HG03045 (cell line): Measurements from ENCODE around the gene SRGAP2B.
A peak's percentile ranks its signal among the peaks of the same experiment; 100 is the strongest.
"Not testable (repeated sequence)": the region's sequence is repeated elsewhere in the genome, so short reads cannot be mapped to it uniquely, and the experiment has no call there.

ENCODE experiments used
- ATAC-seq: cut with Tn5 transposase; IDR thresholded peaks from one replicate; pipeline ENCODE4 v1.9.1; 2021; ENCODE audit warnings: mild to moderate bottlenecking, moderate library complexity; ENCODE audit not compliant: unreplicated experiment

The SRGAP2B gene

GRCh38 chr1:144961604-144962583 lies 133.2 kb downstream of the SRGAP2B start:
- ATAC-seq: not testable (repeated sequence)

DNA sequence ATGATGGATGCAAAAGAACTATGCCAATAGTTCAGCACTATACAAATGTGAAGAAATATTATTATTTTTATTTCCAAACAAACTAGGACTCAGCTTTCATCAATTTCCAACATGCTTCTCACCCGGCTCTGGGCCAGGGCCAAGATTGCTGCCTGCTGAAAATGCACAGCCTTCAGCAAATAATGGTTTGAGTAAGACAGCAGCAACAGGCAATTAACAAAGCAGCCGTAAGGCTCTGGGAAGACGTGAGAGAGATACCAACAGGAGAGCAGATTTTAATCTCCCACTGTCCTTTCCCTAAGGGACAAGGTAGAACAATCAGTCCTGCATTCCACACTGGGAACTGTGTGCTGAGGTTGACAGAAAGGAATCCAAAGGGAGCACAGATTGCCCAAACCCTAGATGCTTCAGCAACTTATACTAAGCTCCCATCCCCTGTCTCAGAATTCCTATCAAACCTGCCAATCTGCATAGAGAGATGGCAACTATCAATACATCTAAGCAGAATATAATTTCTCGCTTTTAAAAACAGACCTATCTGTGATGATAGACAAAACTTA lies 134.1 kb downstream of the SRGAP2B start:
- ATAC-seq: not testable (repeated sequence)

DNA sequence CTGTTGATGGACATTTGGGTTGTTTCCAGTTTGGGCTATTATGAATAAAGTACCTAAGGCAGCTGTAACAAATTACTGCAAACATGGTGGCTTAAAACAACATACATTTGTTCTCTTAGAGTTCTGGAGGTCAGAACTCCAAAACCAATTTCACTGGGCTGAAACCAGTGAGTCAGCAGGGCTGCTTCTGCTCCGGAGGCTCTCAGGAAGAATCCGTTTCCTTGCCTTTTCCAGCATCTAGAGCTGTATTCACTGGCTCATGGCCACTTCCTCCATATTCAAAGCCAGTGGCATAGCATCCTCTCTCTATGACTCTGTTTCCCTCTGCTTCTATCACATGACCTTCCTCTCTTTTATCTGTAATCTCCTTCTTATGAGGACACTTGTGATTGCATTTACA lies 146.7 kb downstream of the SRGAP2B start:
- not testable (repeated sequence) for ATAC-seq

GRCh38 chr1:144947495-144947894 lies 147.6 kb downstream of the SRGAP2B start:
- not testable (repeated sequence) for ATAC-seq

DNA sequence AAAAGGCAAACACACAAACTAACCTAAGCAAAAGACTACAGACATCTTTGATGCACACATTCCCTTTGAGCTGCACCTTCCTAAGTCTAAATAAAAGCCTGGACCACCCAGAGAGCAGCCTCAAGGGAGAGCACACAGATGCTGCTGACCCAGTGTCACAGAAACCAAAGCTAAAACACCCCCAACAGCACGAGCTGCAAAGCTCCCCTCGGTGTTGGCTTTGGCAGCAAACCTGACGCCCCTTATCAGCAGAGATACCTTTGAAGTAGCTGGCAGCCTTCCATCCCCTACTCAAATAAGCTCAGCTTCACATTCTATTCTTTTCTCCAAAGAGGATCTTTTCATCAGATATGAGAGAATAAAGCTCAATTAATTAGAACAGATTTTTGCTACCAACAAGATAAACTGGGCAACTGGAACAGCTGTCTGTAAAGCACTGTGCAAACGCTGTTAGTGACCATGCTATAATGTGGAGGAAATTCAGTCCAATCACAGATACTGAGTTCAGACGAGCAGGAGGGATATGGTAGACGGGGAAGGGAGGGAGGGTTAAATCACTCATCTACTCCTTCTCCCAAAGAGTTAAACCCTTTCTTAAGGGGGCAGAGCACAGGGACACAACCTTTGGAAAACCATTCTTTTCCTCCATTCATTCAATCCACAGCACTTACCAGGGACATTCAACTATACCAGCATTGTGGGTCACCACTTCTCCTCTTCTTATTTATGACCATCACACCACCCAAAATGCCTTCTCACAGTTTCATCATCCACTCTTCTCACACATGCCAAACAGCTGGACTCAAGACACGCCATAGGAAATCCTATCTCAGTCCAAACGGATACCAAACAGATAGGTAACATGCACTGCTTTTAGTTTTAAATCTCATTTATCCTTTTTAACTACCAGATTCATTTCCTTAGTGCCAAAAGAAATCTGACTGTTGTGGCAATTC lies 148.3 kb downstream of the SRGAP2B start:
- ATAC-seq: not testable (repeated sequence)

DNA sequence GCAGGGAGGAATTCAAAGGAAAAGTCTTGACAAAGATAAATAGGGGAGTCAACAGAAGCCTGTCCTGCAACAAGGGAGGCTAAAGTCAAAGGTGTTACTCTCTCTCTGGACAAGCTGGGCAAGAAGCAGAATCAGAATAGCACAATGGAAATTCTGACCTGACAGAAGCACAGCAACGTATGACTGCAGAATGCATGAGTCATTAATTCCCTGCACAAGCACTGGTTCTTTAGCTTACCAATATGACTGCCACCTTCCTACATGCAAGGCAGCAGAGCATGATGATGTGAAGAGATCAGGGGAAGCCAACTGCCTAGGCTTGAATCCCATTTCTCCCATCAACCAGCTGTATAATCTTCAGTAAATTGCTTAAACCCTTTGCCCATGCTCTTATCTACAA lies 153.4 kb downstream of the SRGAP2B start:
- ATAC-seq: not testable (repeated sequence)

- ATAC-seq: peak; percentile 56
Measured at GRCh38 chr1:144940054-144940453, 155.1 kb downstream of the SRGAP2B start.

GRCh38 chr1:144938627-144939026 lies 156.5 kb downstream of the SRGAP2B start:
- not testable (repeated sequence) for ATAC-seq

GRCh38 chr1:144936186-144936732 lies 158.9 kb downstream of the SRGAP2B start:
- not testable (repeated sequence) for ATAC-seq

- ATAC-seq: not testable (repeated sequence)
Measured at GRCh38 chr1:144935310-144935709, 159.8 kb downstream of the SRGAP2B start.

DNA sequence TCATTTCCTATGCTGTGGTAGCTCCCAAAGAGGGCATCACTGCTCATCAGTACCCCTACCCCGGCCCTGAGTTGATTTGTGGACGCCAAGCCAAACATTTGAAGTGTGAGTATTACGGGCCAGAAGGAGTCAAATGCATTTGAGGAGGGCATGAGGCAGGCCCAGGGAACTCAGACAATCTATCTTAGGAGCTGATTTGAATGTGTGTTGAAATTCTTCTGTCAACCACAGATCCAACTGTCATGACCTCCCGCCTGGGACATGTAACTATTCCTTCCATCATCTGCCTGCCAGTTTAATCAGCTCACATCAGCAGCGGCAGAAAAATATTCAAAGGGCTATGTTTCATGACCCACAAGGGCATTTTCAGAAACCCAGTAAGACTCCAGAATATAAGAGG lies 162.1 kb downstream of the SRGAP2B start:
- not testable (repeated sequence) for ATAC-seq

GRCh38 chr1:144932153-144932552 lies 163.0 kb downstream of the SRGAP2B start:
- not testable (repeated sequence) for ATAC-seq

DNA sequence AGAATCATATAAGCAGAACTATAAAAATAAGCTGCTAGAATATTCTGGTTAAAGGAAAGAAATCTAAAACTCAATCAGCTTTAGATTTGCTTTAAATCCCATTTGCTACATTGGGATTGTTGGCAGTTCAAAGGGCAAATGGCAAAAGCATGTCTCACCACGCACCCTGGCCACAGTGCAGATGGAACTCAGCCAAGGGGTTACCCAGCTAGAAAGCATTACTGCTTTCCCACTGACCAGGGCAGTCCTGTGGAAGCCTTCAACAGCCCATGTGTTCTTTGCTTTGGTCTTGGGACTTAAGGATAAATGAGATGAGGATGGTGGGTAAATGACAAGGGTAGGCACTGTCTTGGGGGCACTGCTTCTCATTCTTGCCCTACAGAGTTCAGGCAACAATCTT lies 163.6 kb downstream of the SRGAP2B start:
- ATAC-seq: not testable (repeated sequence)

DNA sequence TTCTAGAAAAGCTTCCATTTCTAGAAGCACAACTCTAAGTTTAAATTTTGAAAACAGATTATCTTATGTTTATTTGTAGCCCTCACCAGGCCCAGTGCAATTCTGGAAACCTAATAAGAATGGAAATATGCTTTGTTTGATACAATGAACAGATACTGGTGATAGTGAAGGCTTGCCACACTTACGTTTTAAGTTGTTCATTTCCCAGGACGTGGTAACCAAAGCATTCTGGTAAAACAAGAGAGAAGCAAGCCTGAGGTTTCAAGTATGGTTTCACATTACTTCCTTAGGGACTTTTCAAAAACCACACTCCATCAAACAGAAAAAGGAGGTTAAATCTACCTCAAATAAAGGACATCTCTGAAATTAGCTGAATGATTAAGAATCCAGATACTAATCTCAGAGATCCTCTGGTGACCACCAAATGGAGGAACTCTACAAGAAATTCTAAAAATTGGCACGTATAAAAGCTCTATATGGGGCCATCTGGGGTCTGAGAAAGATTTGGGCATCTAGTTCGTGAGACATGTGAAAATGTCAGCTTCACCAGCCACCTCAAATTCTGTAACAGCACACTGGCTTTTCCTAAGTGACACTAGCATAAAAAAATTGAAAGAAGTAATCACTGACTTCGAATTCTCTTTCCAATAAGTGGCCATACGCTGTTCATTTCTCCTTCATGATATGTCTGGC lies 164.9 kb downstream of the SRGAP2B start:
- not testable (repeated sequence) for ATAC-seq

DNA sequence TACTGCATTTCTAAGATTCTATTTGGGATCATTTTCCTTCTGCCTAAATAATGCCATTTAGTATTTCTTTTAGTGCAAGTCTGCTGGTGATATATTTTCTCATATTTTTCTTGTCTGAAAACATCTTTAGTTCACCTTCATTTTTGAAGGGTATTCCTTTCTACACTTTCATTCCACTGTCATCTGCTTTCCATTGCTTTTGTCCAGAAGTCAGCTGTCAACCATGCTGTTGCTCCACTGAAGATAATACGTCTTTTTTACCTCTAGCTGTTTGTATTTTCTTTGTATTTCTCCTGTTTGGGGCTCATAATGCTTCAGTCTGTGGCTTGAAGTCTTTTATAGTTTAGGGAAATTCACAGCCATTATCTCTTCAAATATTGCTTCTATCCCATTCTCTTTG lies 167.8 kb downstream of the SRGAP2B start:
- ATAC-seq: not testable (repeated sequence)

DNA sequence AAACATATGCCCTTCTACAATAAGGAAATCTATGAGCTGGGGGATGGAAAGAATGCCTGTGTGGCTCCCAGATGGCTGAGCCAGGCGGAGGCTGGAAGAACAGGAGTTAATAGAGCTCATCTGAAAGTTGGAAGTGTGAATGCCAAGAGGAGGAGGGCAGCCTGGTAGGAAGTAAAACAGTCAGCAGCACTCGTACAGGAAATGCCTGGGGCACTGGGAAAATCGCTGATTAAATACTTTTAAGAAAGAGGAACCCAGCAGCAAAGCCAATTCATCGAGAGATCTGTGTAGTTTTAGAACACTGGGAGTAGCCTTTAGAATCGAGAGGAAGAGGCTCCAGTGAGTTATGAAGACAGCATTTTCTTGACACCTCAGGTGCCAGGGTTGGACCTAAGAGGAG lies 171.5 kb downstream of the SRGAP2B start:
- ATAC-seq: not testable (repeated sequence)

DNA sequence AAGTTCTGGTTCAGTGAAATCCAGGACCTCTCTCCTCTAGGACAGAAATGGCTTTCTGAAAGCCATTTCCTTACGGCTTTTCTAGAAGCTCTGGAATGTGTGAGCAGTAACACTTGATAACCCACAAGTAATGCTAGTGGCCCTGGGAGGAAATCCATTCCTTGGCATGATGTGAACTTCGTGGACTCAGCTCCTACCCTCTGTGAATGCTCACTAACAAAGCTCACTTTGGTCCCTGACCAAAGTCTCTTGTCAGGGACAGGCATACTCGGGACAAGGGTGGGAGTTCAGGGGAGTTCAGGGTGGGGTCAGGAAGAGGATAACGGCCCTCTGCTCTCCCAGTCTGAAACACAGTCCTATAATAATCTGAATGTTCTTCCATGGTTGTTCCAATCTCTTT lies 172.3 kb downstream of the SRGAP2B start:
- ATAC-seq: not testable (repeated sequence)

- ATAC-seq: not testable (repeated sequence)
Measured at GRCh38 chr1:144919106-144919505, 176.0 kb downstream of the SRGAP2B start.

DNA sequence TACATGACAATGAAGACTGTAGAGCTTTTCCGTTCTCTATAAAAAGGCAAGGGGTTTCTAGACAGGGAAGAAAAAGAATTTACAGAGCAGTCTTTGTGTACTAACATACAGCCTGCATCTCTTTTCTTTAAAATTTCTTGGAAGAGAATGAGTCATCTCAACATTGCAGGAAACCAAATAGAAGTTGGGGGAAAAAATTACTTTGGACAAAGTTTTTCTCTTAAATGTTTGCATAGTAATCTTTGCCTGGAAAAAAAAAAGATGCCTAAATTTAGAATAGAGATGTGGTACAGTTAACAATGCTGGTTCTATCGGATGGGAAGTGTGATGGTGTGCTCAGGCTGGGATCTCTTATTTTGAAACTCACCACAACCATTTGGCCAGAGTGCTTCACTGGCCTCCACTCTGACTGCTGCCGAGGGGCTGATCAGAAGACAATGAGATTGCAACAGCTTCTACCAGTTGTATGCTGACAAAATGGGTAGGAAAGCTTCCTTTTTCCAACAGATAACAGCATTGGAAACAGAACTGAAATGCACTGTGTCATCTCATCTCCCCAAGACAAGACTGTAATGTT lies 177.0 kb downstream of the SRGAP2B start:
- ATAC-seq: not testable (repeated sequence)
